H1 (cell line): ENCODE measurements around the gene DDOST. TPM values are rescaled to one million over a fixed set of nuclear protein-coding genes. Genes with fewer than 3 reads are reported as not detected.

Experiments
- RNF2 ChIP-seq: fragments of 200-900, 300-1000 bp; sonication (generic); IDR thresholded peaks from 2 replicates; pipeline ENCODE4 v1.7.1; 2016; ENCODE audit warnings: borderline replicate concordance, low read depth, mild to moderate bottlenecking, antibody characterized with exemption, low read length; ENCODE audit not compliant: poor library complexity, severe bottlenecking; ENCODE audit errors: missing control alignments
- SUZ12 ChIP-seq: fragments of 200-600 bp; sonication (generic); IDR thresholded peaks from 2 replicates; pipeline ENCODE4 v1.6.1; 2012; ENCODE audit warnings: mild to moderate bottlenecking, inconsistent platforms, low read length, moderate library complexity, mixed read lengths
- TAF1 ChIP-seq: IDR thresholded peaks from 2 replicates; pipeline ENCODE4 v1.6.1; 2011; ENCODE audit warnings: mild to moderate bottlenecking, low read depth, low read length
- polyA plus RNA-seq, 7 experiments: library from polyadenylated mRNA; depleted of rRNA in 3 of 7; stranded (reverse) in 5 of 7; unstranded in 2 of 7; fragments of >200 nt in 5 of 7; fragments of 200-250 nt in 2 of 7; gene quantifications; 1 replicate in 5 of 7; 2 replicates in 1 of 7; 4 replicates in 1 of 7; pipeline versions ENCODE4 v1.2.1 to v1.2.3, GENCODE V29; 2011 to 2013; ENCODE audit warnings: missing spikeins in 2 of 7, mixed read lengths in 2 of 7
- total RNA-seq: library from RNA; stranded (reverse); fragmentation: NEBNext Ultra II Directional; extraction: Animal tissue kit (Norgen Biotek cat#: 25700); gene quantifications from 2 replicates; pipeline ENCODE4 v1.2.1, GENCODE V29; 2021

Gene DDOST
- total and polyA plus RNA-seq, 2 of the 8 experiments (the other 6 are each of a cell fraction or from before 2014, with no cell fraction given) = 253 to 336 TPM

GRCh38 chr1:20708891-20709290 is 47.7 kb upstream of the DDOST start (continued):
- TF ChIP-seq TAF1 = no peak
- TF ChIP-seq SUZ12 = no peak
- no peak for TF ChIP-seq RNF2
